HepG2 (cell line): ENCODE data around the gene YWHAQ. TPM values are rescaled to one million over a fixed set of nuclear protein-coding genes. Genes with fewer than 3 reads are reported as not detected.

ENCODE experiments used
- ATAC-seq: fragments of 200-7000 bp; cut with Tn5 transposase; 3 replicates; pipeline ENCODE4 v1.9.1; 2020; ENCODE audit warnings: mild to moderate bottlenecking, moderate library complexity
- BruUV-seq: library from RNA; stranded (reverse); fragments of 400-500 nt; replicated peaks from 2 replicates; lab custom pipeline; 2021; lab: Mats Ljungman, UMichigan
- CTCF ChIA-PET: fragments of 300-600 bp; formaldehyde crosslinking; extraction: SDS; loops from one replicate; lab custom pipeline; 2021; ENCODE audit warnings: low total read pairs, inconsistent platforms, low intra/inter-chr PET ratio; lab: Yijun Ruan, JAX
- POLR2A ChIA-PET: fragments of 350-600 bp; sonication (Branson Sonifier 250); formaldehyde crosslinking; loops from one replicate; lab custom pipeline; 2020; ENCODE audit warnings: antibody characterized with exemption, inconsistent platforms; lab: Yijun Ruan, JAX
- DNase-seq: peaks from one replicate; pipeline ENCODE4 v3.0.0-alpha.2; 2015; ENCODE audit warnings: low spot score
- FAIRE-seq: peaks from 3 replicates; lab custom pipeline; 2011; peaks lifted over from hg19 to GRCh38; lab: Jason Lieb, UNC
- H2AFZ ChIP-seq: one replicate; pipeline ENCODE4 v1.6.1; 2011; ENCODE audit warnings: low read length, inconsistent platforms
- H3K27ac ChIP-seq: fragments of 300-600 bp; 3 replicates; pipeline ENCODE4 v1.8.0; 2011; ENCODE audit warnings: mixed run types, mild to moderate bottlenecking, mixed read lengths, low read length, inconsistent platforms; ENCODE audit not compliant: insufficient read depth; ENCODE audit errors: extremely low read length
- H3K27me3 ChIP-seq, 2 experiments: fragments of 200-600 bp in 1 of 2; 2 replicates in 1 of 2; 3 replicates in 1 of 2; pipeline versions ENCODE4 v1.6.0 to v1.8.0; 2011; ENCODE audit warnings: low read length in 2 of 2, mild to moderate bottlenecking in 2 of 2, moderate library complexity in 2 of 2, inconsistent platforms in 1 of 2; ENCODE audit not compliant: insufficient read depth in 2 of 2, control insufficient read depth in 1 of 2
- H3K36me3 ChIP-seq, 2 experiments: fragments of 200-600 bp in 1 of 2; replicated peaks in 1 of 2; 2 replicates in 1 of 2; 3 replicates in 1 of 2; pipeline versions ENCODE4 v1.5.1 to v1.8.0; 2011; ENCODE audit warnings: low read length in 2 of 2, inconsistent platforms in 1 of 2; ENCODE audit not compliant: insufficient read depth in 2 of 2, control insufficient read depth in 1 of 2
- H3K4me1 ChIP-seq: 2 replicates; pipeline ENCODE4 v1.5.1; 2012; ENCODE audit warnings: low read length, inconsistent platforms; ENCODE audit not compliant: insufficient read depth
- H3K4me2 ChIP-seq: 2 replicates; pipeline ENCODE4 v1.6.0; 2011; ENCODE audit warnings: low read depth, low read length, inconsistent platforms
- H3K4me3 ChIP-seq, 3 experiments: fragments of 200-600 bp in 1 of 3; sonication (generic), shearing (Covaris generic) in 1 of 3; replicated peaks in 1 of 3; 2 replicates each; pipeline ENCODE4 v1.5.1; 2011 to 2016; ENCODE audit warnings: low read length in 3 of 3, inconsistent platforms in 2 of 3, low read depth in 2 of 3, mild to moderate bottlenecking in 2 of 3, control low read depth in 1 of 3, mixed read lengths in 1 of 3; ENCODE audit not compliant: insufficient read depth in 1 of 3
- H3K79me2 ChIP-seq: one replicate; pipeline ENCODE4 v1.6.1; 2011; ENCODE audit warnings: low read length, inconsistent platforms; ENCODE audit not compliant: insufficient read depth
- H3K9ac ChIP-seq: 2 replicates; pipeline ENCODE4 v1.6.0; 2011; ENCODE audit warnings: mild to moderate bottlenecking, low read depth, low read length, inconsistent platforms; ENCODE audit not compliant: insufficient read depth
- H3K9me3 ChIP-seq: 2 replicates; pipeline ENCODE4 v1.5.1; 2012; ENCODE audit warnings: mild to moderate bottlenecking, low read length
- H4K20me1 ChIP-seq: 2 replicates; pipeline ENCODE4 v1.6.0; 2011; ENCODE audit warnings: inconsistent platforms, mild to moderate bottlenecking, low read length, moderate library complexity; ENCODE audit not compliant: insufficient read depth
- GABPB1 ChIP-seq: IDR thresholded peaks from 2 replicates; pipeline ENCODE4 v1.6.1; 2016; ENCODE audit warnings: mild to moderate bottlenecking, missing genetic modification reagents, moderate library complexity, missing compliant biosample characterization
- HOXD1 ChIP-seq: sonication (generic); formaldehyde crosslinking; IDR thresholded peaks from 2 replicates; pipeline ENCODE4 v1.5.0; 2020; ENCODE audit warnings: missing genetic modification reagents
- KMT2A ChIP-seq: sonication (generic); formaldehyde crosslinking; IDR thresholded peaks from 2 replicates; pipeline ENCODE4 v1.4.0; 2020; ENCODE audit warnings: missing genetic modification reagents
- LRRFIP1 ChIP-seq: sonication (generic); formaldehyde crosslinking; conservative IDR thresholded peaks from 2 replicates; pipeline ENCODE4 v1.4.0; 2020; ENCODE audit warnings: missing genetic modification reagents
- NCOA2 ChIP-seq: sonication (generic); formaldehyde crosslinking; IDR thresholded peaks from 2 replicates; pipeline ENCODE4 v1.8.0; 2022; ENCODE audit warnings: inconsistent platforms
- NR2F1 ChIP-seq, 2 experiments: fragments of 450-650 bp in 1 of 2; formaldehyde crosslinking in 1 of 2; IDR thresholded peaks; 2 replicates each; pipeline versions ENCODE4 v1.5.0 to v1.6.1; 2016 to 2020; ENCODE audit warnings: mild to moderate bottlenecking in 1 of 2, missing compliant biosample characterization in 1 of 2, missing genetic modification reagents in 1 of 2, moderate library complexity in 1 of 2
- PHF20 ChIP-seq: sonication (generic); formaldehyde crosslinking; IDR thresholded peaks from 2 replicates; pipeline ENCODE4 v1.5.0; 2020; ENCODE audit warnings: mild to moderate bottlenecking, missing genetic modification reagents
- REL ChIP-seq: sonication (generic); formaldehyde crosslinking; conservative IDR thresholded peaks from 2 replicates; pipeline ENCODE4 v1.8.0; 2022; ENCODE audit warnings: mild to moderate bottlenecking, missing genetic modification reagents, moderate library complexity
- TFDP2 ChIP-seq: sonication (generic); formaldehyde crosslinking; IDR thresholded peaks from 2 replicates; pipeline ENCODE4 v1.4.0; 2020; ENCODE audit warnings: missing genetic modification reagents
- XBP1 ChIP-seq: sonication (generic); formaldehyde crosslinking; IDR thresholded peaks from 2 replicates; pipeline ENCODE4 v1.5.0; 2020; ENCODE audit warnings: missing genetic modification reagents
- ZC3H13 ChIP-seq: sonication (generic); formaldehyde crosslinking; IDR thresholded peaks from 2 replicates; pipeline ENCODE4 v1.8.1; 2023; ENCODE audit warnings: mild to moderate bottlenecking, missing genetic modification reagents, moderate library complexity
- ZNF333 ChIP-seq: sonication (generic); formaldehyde crosslinking; IDR thresholded peaks from 2 replicates; pipeline ENCODE4 v1.4.0; 2020; ENCODE audit warnings: mild to moderate bottlenecking, missing genetic modification reagents, borderline replicate concordance
- ZNF670 ChIP-seq: sonication (generic); formaldehyde crosslinking; IDR thresholded peaks from 2 replicates; pipeline ENCODE4 v1.8.0; 2022; ENCODE audit warnings: mild to moderate bottlenecking, missing genetic modification reagents, borderline replicate concordance
- ZNF720 ChIP-seq: sonication (generic); formaldehyde crosslinking; IDR thresholded peaks from 2 replicates; pipeline ENCODE4 v1.4.0; 2020; ENCODE audit warnings: missing genetic modification reagents
- WGBS: methylation state at CpG from one replicate; pipeline ENCODE4 v1.1.6; 2017; ENCODE audit warnings: low lambda C conversion rate; 5-methylcytosine and 5-hydroxymethylcytosine counted together
- in situ Hi-C: cut with HindIII; loops from 2 replicates; pipeline ENCODE4 v1.10.0; 2017; ENCODE audit warnings: low pct_unique_long_range_greater_than_20kb; ENCODE audit not compliant: extremely low pct_ligation_motif_present
- intact Hi-C: fragments of 100-400 bp; cut with micrococcal nuclease; formaldehyde crosslinking; loops from one replicate; pipeline ENCODE4 v1.10.0; 2022; ENCODE audit not compliant: unreplicated experiment
- polyA plus RNA-seq, 8 experiments: library from polyadenylated mRNA; depleted of rRNA in 3 of 8; stranded (reverse) in 7 of 8; unstranded in 1 of 8; fragments of >200 nt; fragmentation: Illumina TruSeq in 4 of 8; extraction: Trizol in 4 of 8; gene quantifications; 2 replicates each; pipeline versions ENCODE4 v1.2.1 to v1.2.3, GENCODE V29; 2011 to 2016; ENCODE audit warnings: low read depth in 4 of 8, missing spikeins in 1 of 8, mixed read lengths in 1 of 8; ENCODE audit not compliant: insufficient read depth in 1 of 8
- total RNA-seq, 5 experiments: library from RNA; depleted of rRNA; stranded (reverse); fragments of >200 nt; fragmentation: Illumina TruSeq; extraction: Trizol; gene quantifications; 2 replicates each; pipeline ENCODE4 v1.2.3, GENCODE V29; 2016; ENCODE audit warnings: low read depth in 1 of 5

YWHAQ gene
- total and polyA plus RNA-seq, 2 of the 13 experiments (the other 11 are each of a cell fraction or from before 2014, with no cell fraction given): 160 to 304 TPM

DNA sequence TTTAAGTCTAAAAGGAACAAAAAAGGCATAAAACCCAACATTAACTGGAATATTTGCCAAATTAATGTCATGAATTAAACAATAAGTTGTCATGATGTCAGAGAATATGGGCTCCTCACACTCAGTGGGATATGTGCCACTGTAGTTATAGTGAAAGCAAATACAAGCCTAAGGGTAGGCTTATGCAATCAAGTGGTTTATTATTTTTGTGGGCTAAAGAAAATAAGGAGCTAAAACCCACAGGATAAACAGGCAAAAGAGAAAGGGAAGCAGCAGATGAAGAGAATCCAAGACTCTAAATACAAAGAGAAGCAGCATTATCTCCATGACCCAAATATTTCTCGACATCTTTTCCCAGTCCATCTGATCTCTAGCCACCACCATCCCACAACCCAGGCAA, 17.5 kb downstream of the YWHAQ start:
- TF ChIP-seq NR2F1 (CRISPR knock-in tag; IDR thresholded peaks at IDR 0.05) (no peak), LRRFIP1 (CRISPR knock-in tag) (no peak), HOXD1 (CRISPR knock-in tag) (no peak), ZC3H13 (no peak), ZNF720 (no peak), REL (CRISPR knock-in tag) (no peak), GABPB1 (no peak), TFDP2 (CRISPR knock-in tag) (no peak), NCOA2 (CRISPR knock-in tag) (no peak), XBP1 (no peak), ZNF670 (no peak), PHF20 (no peak), KMT2A (CRISPR knock-in tag) (no peak), ZNF333 (no peak)
- Histone ChIP-seq H3K4me1 (peaks cover 38% of the 10 kb centered on the region), H2AFZ (no peak overlapping the region), H3K4me3 (no peak overlapping the region), H3K36me3 (peaks cover 5 to 24% of the 10 kb centered on the region in 2 experiments), H3K27ac (no peak overlapping the region), H3K27me3 (no peaks in the 10 kb centered on the region), H3K4me2 (no peak overlapping the region), H3K79me2 (peaks cover 98% of the 10 kb centered on the region), H3K9ac (no peak overlapping the region), H3K9me3 (no peaks in the 10 kb centered on the region), H4K20me1 (peaks cover 64% of the 10 kb centered on the region)
- in situ Hi-C loops (no loop called here), intact Hi-C loops (no loop called here)
- DNase-seq: no peak
- FAIRE-seq: no peak
- 96% methylated on average over 1 of the region's 1 CpG for WGBS
- BruUV-seq: no TSS peak
- ChIA-PET POLR2A (interaction anchor here (1.8 kb wide), 1 partner anchor 18 kb away, joined by 6 read pairs; the partner anchor contains the start of gene YWHAQ), CTCF (no interaction called here)
- ATAC-seq: no peak
